Karpas-422 (cell line): ENCODE data around the gene EFL1. TPM values are rescaled to one million over a fixed set of nuclear protein-coding genes. Genes with fewer than 3 reads are reported as not detected.
"Not testable (repeated sequence)": the region's sequence is repeated elsewhere in the genome, so short reads cannot be mapped to it uniquely, and the experiment has no call there.

Experiments used
- DNase-seq: peaks from one replicate; pipeline ENCODE4 v3.0.0-alpha.2; 2015
- H2AFZ ChIP-seq: fragments of 200-600 bp; sonication (generic); 2 replicates; pipeline ENCODE4 v1.6.1; 2014; ENCODE audit warnings: antibody characterized with exemption, low read length, mixed read lengths
- H3K27ac ChIP-seq: fragments of 200-600 bp; sonication (generic); 2 replicates; pipeline ENCODE4 v1.5.1; 2014; ENCODE audit warnings: mild to moderate bottlenecking, low read length, moderate library complexity
- H3K27me3 ChIP-seq: fragments of 200-600 bp; sonication (generic); 2 replicates; pipeline ENCODE4 v1.6.1; 2014; ENCODE audit warnings: low read length, mixed read lengths
- H3K36me3 ChIP-seq: fragments of 200-600 bp; sonication (generic); 2 replicates; pipeline ENCODE4 v1.6.1; 2014; ENCODE audit warnings: low read length, mixed read lengths; ENCODE audit not compliant: insufficient read depth
- H3K4me1 ChIP-seq: fragments of 200-600 bp; sonication (generic); 2 replicates; pipeline ENCODE4 v1.6.1; 2014; ENCODE audit warnings: mild to moderate bottlenecking, low read length, mixed read lengths
- H3K4me2 ChIP-seq: fragments of 200-600 bp; sonication (generic); 2 replicates; pipeline ENCODE4 v1.6.1; 2014; ENCODE audit warnings: low read length, low read depth, mild to moderate bottlenecking; ENCODE audit not compliant: poor library complexity, severe bottlenecking
- H3K4me3 ChIP-seq: fragments of 200-600 bp; sonication (generic); 2 replicates; pipeline ENCODE4 v1.5.1; 2014; ENCODE audit warnings: mild to moderate bottlenecking, antibody characterized with exemption, low read length, mixed read lengths
- H3K79me2 ChIP-seq: fragments of 200-600 bp; sonication (generic); 2 replicates; pipeline ENCODE4 v1.6.1; 2014; ENCODE audit warnings: mild to moderate bottlenecking, low read length, mixed read lengths
- H3K9ac ChIP-seq: fragments of 200-600 bp; sonication (generic); 2 replicates; pipeline ENCODE4 v1.6.0; 2014; ENCODE audit warnings: low read length
- H3K9me2 ChIP-seq: fragments of 200-600 bp; sonication (generic), shearing (Covaris generic); replicated peaks from 2 replicates; pipeline ENCODE4 v1.6.0; 2014; ENCODE audit warnings: mild to moderate bottlenecking, low read length, moderate library complexity; ENCODE audit not compliant: insufficient read depth
- H3K9me3 ChIP-seq: fragments of 300-700, 200-600 bp; sonication (generic); 2 replicates; pipeline ENCODE4 v1.6.1; 2014; ENCODE audit warnings: low read length, mixed read lengths
- H4K20me1 ChIP-seq: fragments of 200-600 bp; sonication (generic); 2 replicates; pipeline ENCODE4 v1.6.1; 2014; ENCODE audit warnings: mild to moderate bottlenecking, antibody characterized with exemption, low read length, low read depth; ENCODE audit not compliant: insufficient read depth
- total RNA-seq: library from RNA; depleted of rRNA; stranded (reverse); fragments of >200 nt; shearing (Covaris generic); gene quantifications from 2 replicates; pipeline ENCODE4 v1.2.3, GENCODE V29; 2014; ENCODE audit warnings: low replicate concordance

Gene EFL1
- total RNA-seq, 1 experiment from 2014 or later: 30.7 TPM

GRCh38 chr15:82301296-82302016, 38.9 kb upstream of the EFL1 start:
- Histone ChIP-seq H3K27ac (no peak overlapping the region), H3K27me3 (no peaks in the 10 kb centered on the region), H3K4me3 (no peak overlapping the region), H3K79me2 (no peaks in the 10 kb centered on the region), H3K9ac (no peak overlapping the region), H4K20me1 (no peaks in the 10 kb centered on the region), H2AFZ (no peak overlapping the region), H3K4me2 (no peak overlapping the region), H3K36me3 (no peaks in the 10 kb centered on the region), H3K9me3 (no peaks in the 10 kb centered on the region), H3K4me1 (no peaks in the 10 kb centered on the region), H3K9me2 (no peaks in the 10 kb centered on the region)
- DNase-seq: no peak

- Histone ChIP-seq H3K27me3 (no peaks in the 10 kb centered on the region), H3K4me2 (no peak overlapping the region), H3K27ac (no peak overlapping the region), H3K4me3 (no peak overlapping the region), H3K9ac (no peak overlapping the region), H3K9me2 (no peaks in the 10 kb centered on the region), H3K4me1 (no peaks in the 10 kb centered on the region), H3K9me3 (no peaks in the 10 kb centered on the region), H2AFZ (no peak overlapping the region), H3K36me3 (no peaks in the 10 kb centered on the region), H4K20me1 (no peaks in the 10 kb centered on the region), H3K79me2 (no peaks in the 10 kb centered on the region)
- no peak for DNase-seq
Measured at GRCh38 chr15:82300883-82301282, 38.3 kb upstream of the EFL1 start.

- H3K4me3 ChIP-seq, H3K36me3 ChIP-seq, H3K9me2 ChIP-seq, H3K27ac ChIP-seq, H2AFZ ChIP-seq, H3K79me2 ChIP-seq, H3K9me3 ChIP-seq, H3K27me3 ChIP-seq, H3K4me2 ChIP-seq, H3K4me1 ChIP-seq, H4K20me1 ChIP-seq, DNase-seq, H3K9ac ChIP-seq: not testable (repeated sequence)
Measured at GRCh38 chr15:82300326-82300725, 37.8 kb upstream of the EFL1 start.

- H3K9me3 ChIP-seq, H4K20me1 ChIP-seq, H3K9me2 ChIP-seq, DNase-seq, H3K79me2 ChIP-seq, H2AFZ ChIP-seq, H3K4me2 ChIP-seq, H3K4me1 ChIP-seq, H3K27me3 ChIP-seq, H3K27ac ChIP-seq, H3K4me3 ChIP-seq, H3K9ac ChIP-seq, H3K36me3 ChIP-seq: not testable (repeated sequence)
Measured at GRCh38 chr15:82299511-82299914, 37.0 kb upstream of the EFL1 start.

- no peak overlapping the region for H3K4me3 ChIP-seq
- no peaks in the 10 kb centered on the region for H3K4me1 ChIP-seq
- DNase-seq: no peak
- no peak overlapping the region for H3K4me2 ChIP-seq
- H3K9me2 ChIP-seq: no peaks in the 10 kb centered on the region
- H3K36me3 ChIP-seq: no peaks in the 10 kb centered on the region
- no peak overlapping the region for H2AFZ ChIP-seq
- no peaks in the 10 kb centered on the region for H3K9me3 ChIP-seq
- H3K27me3 ChIP-seq: no peaks in the 10 kb centered on the region
- H3K9ac ChIP-seq: no peak overlapping the region
- no peak overlapping the region for H3K27ac ChIP-seq
- no peaks in the 10 kb centered on the region for H4K20me1 ChIP-seq
- H3K79me2 ChIP-seq: no peaks in the 10 kb centered on the region
Measured at GRCh38 chr15:82298520-82298919, 36.0 kb upstream of the EFL1 start.

- Histone ChIP-seq H3K4me1 (no peaks in the 10 kb centered on the region), H3K27ac (no peak overlapping the region), H4K20me1 (no peaks in the 10 kb centered on the region), H3K4me2 (no peak overlapping the region), H3K36me3 (no peaks in the 10 kb centered on the region), H3K4me3 (no peak overlapping the region), H2AFZ (no peak overlapping the region), H3K9ac (no peak overlapping the region), H3K9me3 (no peaks in the 10 kb centered on the region), H3K79me2 (no peaks in the 10 kb centered on the region), H3K27me3 (no peaks in the 10 kb centered on the region), H3K9me2 (no peaks in the 10 kb centered on the region)
- DNase-seq: no peak
Measured at GRCh38 chr15:82298032-82298431, 35.5 kb upstream of the EFL1 start.

GRCh38 chr15:82297546-82297945, 35.0 kb upstream of the EFL1 start:
- Histone ChIP-seq H3K27me3 (no peaks in the 10 kb centered on the region), H3K79me2 (no peaks in the 10 kb centered on the region), H3K4me2 (no peak overlapping the region), H3K27ac (no peak overlapping the region), H3K4me3 (no peak overlapping the region), H3K9me2 (no peaks in the 10 kb centered on the region), H2AFZ (no peak overlapping the region), H3K4me1 (no peaks in the 10 kb centered on the region), H3K9ac (no peak overlapping the region), H4K20me1 (no peaks in the 10 kb centered on the region), H3K36me3 (no peaks in the 10 kb centered on the region), H3K9me3 (no peaks in the 10 kb centered on the region)
- DNase-seq: peak; percentile 41

- Histone ChIP-seq H3K9ac (no peak overlapping the region), H3K79me2 (no peaks in the 10 kb centered on the region), H4K20me1 (no peaks in the 10 kb centered on the region), H3K27me3 (no peaks in the 10 kb centered on the region), H3K36me3 (no peaks in the 10 kb centered on the region), H2AFZ (no peak overlapping the region), H3K27ac (no peak overlapping the region), H3K4me3 (no peak overlapping the region), H3K9me3 (no peaks in the 10 kb centered on the region), H3K4me1 (no peaks in the 10 kb centered on the region), H3K4me2 (no peak overlapping the region), H3K9me2 (no peaks in the 10 kb centered on the region)
- DNase-seq: no peak
Measured at GRCh38 chr15:82294061-82294690, 31.6 kb upstream of the EFL1 start.
